T-cell (primary cell): Measurements from ENCODE around the gene PRRC2C. TPM values are rescaled to one million over a fixed set of nuclear protein-coding genes. Genes with fewer than 3 reads are reported as not detected.
"Not testable (repeated sequence)": the region's sequence is repeated elsewhere in the genome, so short reads cannot be mapped to it uniquely, and the experiment has no call there.

Experiments
- ATAC-seq, 4 experiments: fragments of 200-7000 bp in 3 of 4; fragments of 150-1000 bp in 1 of 4; cut with Tn5 transposase; replicated peaks in 1 of 4; 1 replicate in 3 of 4; 2 replicates in 1 of 4; pipeline ENCODE4 v1.10.0; 2021; ENCODE audit warnings: moderate library complexity in 3 of 4, mild to moderate bottlenecking in 2 of 4, moderate number of reproducible peaks in 1 of 4
- CTCF ChIA-PET, 2 donors: fragments of 300-600 bp; sonication (Branson Sonifier 250); formaldehyde crosslinking; loops; one replicate each; lab custom pipeline; 2022; ENCODE audit warnings: antibody characterized with exemption in 2 of 2; lab: Charles Lee
- POLR2A ChIA-PET, 2 donors: fragments of 300-600 bp; sonication (Branson Sonifier 250); formaldehyde crosslinking; loops; one replicate each; lab custom pipeline; 2022; ENCODE audit warnings: antibody characterized with exemption in 2 of 2; lab: Charles Lee
- DNase-seq, 35 experiments: peaks; one replicate each; pipeline versions ENCODE4 v3.0.0 to v3.0.0-alpha.2; 2013 to 2023
- H3K27ac ChIP-seq: one replicate; pipeline ENCODE4 v1.5.1; 2013; ENCODE audit warnings: low read length
- H3K27me3 ChIP-seq, 2 experiments: replicated peaks in 1 of 2; 1 replicate in 1 of 2; 2 replicates in 1 of 2; pipeline versions ENCODE4 v1.6.1 to v1.7.0; 2013; ENCODE audit warnings: low read length in 1 of 2, mixed read lengths in 1 of 2; ENCODE audit not compliant: control insufficient read depth in 2 of 2, insufficient read depth in 2 of 2; ENCODE audit errors: extremely low read depth in 1 of 2
- H3K36me3 ChIP-seq, 2 donors: 1 replicate in 1 of 2; 2 replicates in 1 of 2; pipeline versions ENCODE4 v1.6.1 to v1.7.0; 2013; ENCODE audit warnings: low read length in 1 of 2; ENCODE audit not compliant: control insufficient read depth in 2 of 2, insufficient read depth in 1 of 2; ENCODE audit errors: extremely low read depth in 1 of 2
- H3K4me1 ChIP-seq, 2 experiments: 1 replicate in 1 of 2; 2 replicates in 1 of 2; pipeline versions ENCODE4 v1.6.1 to v1.7.0; 2013; ENCODE audit warnings: low read length in 2 of 2, mixed read lengths in 1 of 2; ENCODE audit not compliant: insufficient read depth in 2 of 2, control insufficient read depth in 1 of 2; ENCODE audit errors: extremely low read depth in 1 of 2
- H3K4me3 ChIP-seq, 2 donors: 1 replicate in 1 of 2; 2 replicates in 1 of 2; pipeline versions ENCODE4 v1.5.1 to v1.7.0; 2013; ENCODE audit warnings: mild to moderate bottlenecking in 2 of 2, low read length in 1 of 2, moderate library complexity in 1 of 2; ENCODE audit not compliant: control insufficient read depth in 1 of 2; ENCODE audit errors: extremely low read depth in 1 of 2
- H3K9me3 ChIP-seq: 2 replicates; pipeline ENCODE4 v1.7.0; 2013
- H3K27ac Mint-ChIP-seq, 2 donors: one replicate each; pipeline ENCODE4 v1.8.0; 2020 to 2021; ENCODE audit warnings: mild to moderate bottlenecking in 2 of 2, mixed read lengths in 2 of 2
- H3K27me3 Mint-ChIP-seq, 2 donors: one replicate each; pipeline ENCODE4 v1.8.0; 2021 to 2022; ENCODE audit warnings: mixed read lengths in 2 of 2
- H3K36me3 Mint-ChIP-seq: one replicate; pipeline ENCODE4 v1.8.0; 2021; ENCODE audit warnings: mixed read lengths
- H3K4me1 Mint-ChIP-seq, 3 donors: one replicate each; pipeline ENCODE4 v1.8.0; 2020 to 2022; ENCODE audit warnings: mixed read lengths in 3 of 3, mild to moderate bottlenecking in 1 of 3
- H3K4me3 Mint-ChIP-seq, 3 donors: one replicate each; pipeline ENCODE4 v1.8.0; 2020 to 2022; ENCODE audit warnings: mild to moderate bottlenecking in 3 of 3, mixed read lengths in 3 of 3, moderate library complexity in 3 of 3
- H3K9me3 Mint-ChIP-seq, 3 donors: one replicate each; pipeline ENCODE4 v1.8.0; 2020 to 2022; ENCODE audit warnings: mixed read lengths in 3 of 3
- WGBS: methylation state at CpG from one replicate; pipeline ENCODE4 v1.1.5; 2013; ENCODE audit warnings: missing lambda C conversion rate; ENCODE audit not compliant: insufficient coverage; 5-methylcytosine and 5-hydroxymethylcytosine counted together
- total RNA-seq, 35 experiments: library from RNA in 6 of 35; stranded (reverse) in 6 of 35; fragments of 120-200 nt in 1 of 35; gene quantifications; one replicate each; pipeline versions ENCODE4 v1.2.1 to v1.2.4 and lab custom pipeline; 2013 to 2026

Gene PRRC2C
- total RNA-seq, 5 donors from 2014 or later (not counting 1 experiment from before 2014, with no cell fraction given) = 229 to 340 (median 259) TPM

GRCh38 chr1:171550050-171550449 lies 64.7 kb downstream of the PRRC2C start:
- POLR2A ChIA-PET = interaction anchor here in 1 of 2 donors (0.6 to 1.0 kb wide), 2 partner anchors 9 to 55 kb away, joined by 5 to 13 read pairs; no protein-coding TSS in a partner anchor
- no peak for DNase-seq
- Histone ChIP-seq H3K36me3 (peaks cover 8 to 51% of the 10 kb centered on the region in 2 donors), H3K4me1 (no peaks in the 10 kb centered on the region), H3K27ac (no peak overlapping the region), H3K4me3 (no peak overlapping the region), H3K27me3 (no peaks in the 10 kb centered on the region), H3K9me3 (no peaks in the 10 kb centered on the region)
- no peak overlapping the region for H3K4me3 Mint-ChIP-seq
- peaks cover 34 to 38% (median 37%) of the 10 kb centered on the region in 3 donors for H3K4me1 Mint-ChIP-seq
- H3K36me3 Mint-ChIP-seq = peaks cover 72% of the 10 kb centered on the region
- CTCF ChIA-PET = no interaction called here
- H3K27ac Mint-ChIP-seq = no peak overlapping the region
- no CpG with 5 or more reads among the region's 3 CpGs for WGBS
- no peaks in the 10 kb centered on the region for H3K27me3 Mint-ChIP-seq
- no peak for ATAC-seq
- peaks cover 0 to 4% (median 0%) of the 10 kb centered on the region in 3 donors for H3K9me3 Mint-ChIP-seq

GRCh38 chr1:171550598-171551100 lies 65.3 kb downstream of the PRRC2C start:
- H3K9me3 Mint-ChIP-seq, H3K4me1 ChIP-seq, H3K27me3 Mint-ChIP-seq, H3K27me3 ChIP-seq, H3K27ac Mint-ChIP-seq, CTCF ChIA-PET, DNase-seq, ATAC-seq, H3K4me3 Mint-ChIP-seq, H3K9me3 ChIP-seq, H3K4me3 ChIP-seq, H3K27ac ChIP-seq: not testable (repeated sequence)
- peaks cover 75% of the 10 kb centered on the region for H3K36me3 Mint-ChIP-seq
- POLR2A ChIA-PET = interaction anchor here in 1 of 2 donors (1.0 kb wide), 1 partner anchor 10 kb away, joined by 5 read pairs; no protein-coding TSS in a partner anchor
- no CpG with 5 or more reads among the region's 4 CpGs for WGBS
- peaks cover 34 to 41% (median 39%) of the 10 kb centered on the region in 3 donors for H3K4me1 Mint-ChIP-seq
- peaks cover 8 to 50% of the 10 kb centered on the region in 2 donors for H3K36me3 ChIP-seq

- H3K4me3 Mint-ChIP-seq, H3K27me3 ChIP-seq, H3K27me3 Mint-ChIP-seq, H3K4me1 ChIP-seq, H3K4me3 ChIP-seq, DNase-seq, POLR2A ChIA-PET, H3K27ac ChIP-seq, ATAC-seq, CTCF ChIA-PET, H3K9me3 Mint-ChIP-seq, H3K9me3 ChIP-seq: not testable (repeated sequence)
- WGBS = no CpG with 5 or more reads among the region's 1 CpG
- peak overlapping the region; percentile 3 to 64 for H3K27ac Mint-ChIP-seq
- peaks cover 87% of the 10 kb centered on the region for H3K36me3 Mint-ChIP-seq
- H3K36me3 ChIP-seq = peaks cover 8 to 60% of the 10 kb centered on the region in 2 donors
- peaks cover 31 to 46% (median 36%) of the 10 kb centered on the region in 3 donors for H3K4me1 Mint-ChIP-seq
Measured at GRCh38 chr1:171553960-171554359, 68.6 kb downstream of the PRRC2C start.

- no CpG with 5 or more reads among the region's 1 CpG for WGBS
- H3K27ac ChIP-seq = no peak overlapping the region
- H3K36me3 ChIP-seq = peaks cover 2 to 88% of the 10 kb centered on the region in 2 donors
- ChIA-PET POLR2A (no interaction called here), CTCF (no interaction called here)
- ATAC-seq = no peak
- DNase-seq = no peak
- Mint-ChIP-seq H3K9me3 (no peaks in the 10 kb centered on the region), H3K4me3 (no peak overlapping the region), H3K36me3 (peaks cover 48% of the 10 kb centered on the region), H3K27ac (no peak overlapping the region), H3K27me3 (no peaks in the 10 kb centered on the region), H3K4me1 (peaks cover 0 to 3% (median under 1%) of the 10 kb centered on the region in 3 donors)
- no peaks in the 10 kb centered on the region for H3K27me3 ChIP-seq
- no peaks in the 10 kb centered on the region for H3K4me1 ChIP-seq
- H3K4me3 ChIP-seq = no peak overlapping the region
- H3K9me3 ChIP-seq = no peaks in the 10 kb centered on the region
Measured at GRCh38 chr1:171563675-171564074, 78.3 kb downstream of the PRRC2C start.

- POLR2A ChIA-PET = no interaction called here
- Histone ChIP-seq H3K27ac (no peak overlapping the region), H3K9me3 (no peaks in the 10 kb centered on the region), H3K4me1 (no peaks in the 10 kb centered on the region), H3K36me3 (peaks cover 0 to 75% of the 10 kb centered on the region in 2 donors), H3K4me3 (no peak overlapping the region), H3K27me3 (no peaks in the 10 kb centered on the region)
- no peak overlapping the region for H3K4me3 Mint-ChIP-seq
- peaks cover 42% of the 10 kb centered on the region for H3K36me3 Mint-ChIP-seq
- H3K9me3 Mint-ChIP-seq = no peaks in the 10 kb centered on the region
- WGBS = 98% methylated on average over 3 of the region's 3 CpGs
- H3K27me3 Mint-ChIP-seq = no peaks in the 10 kb centered on the region
- DNase-seq (no peak), ATAC-seq (no peak)
- CTCF ChIA-PET = interaction anchor here in 1 of 2 donors (1.0 kb wide), 1 partner anchor 11 kb away, joined by 7 read pairs; no protein-coding TSS in a partner anchor
- peaks cover 0 to 3% (median 0%) of the 10 kb centered on the region in 3 donors for H3K4me1 Mint-ChIP-seq
- no peak overlapping the region for H3K27ac Mint-ChIP-seq
Measured at GRCh38 chr1:171566467-171566866, 81.1 kb downstream of the PRRC2C start.

- no CpG with 5 or more reads among the region's 2 CpGs for WGBS
- ATAC-seq (no peak), DNase-seq (no peak)
- H3K9me3 Mint-ChIP-seq = no peaks in the 10 kb centered on the region
- Histone ChIP-seq H3K4me1 (no peaks in the 10 kb centered on the region), H3K27ac (no peak overlapping the region), H3K27me3 (no peaks in the 10 kb centered on the region), H3K4me3 (no peak overlapping the region), H3K9me3 (no peaks in the 10 kb centered on the region), H3K36me3 (peaks cover 0 to 65% of the 10 kb centered on the region in 2 donors)
- peaks cover 0 to 3% (median 0%) of the 10 kb centered on the region in 3 donors for H3K4me1 Mint-ChIP-seq
- CTCF ChIA-PET = no interaction called here
- POLR2A ChIA-PET = no interaction called here
- no peaks in the 10 kb centered on the region for H3K27me3 Mint-ChIP-seq
- H3K4me3 Mint-ChIP-seq = no peak overlapping the region
- no peak overlapping the region for H3K27ac Mint-ChIP-seq
- peaks cover 54% of the 10 kb centered on the region for H3K36me3 Mint-ChIP-seq
Measured at GRCh38 chr1:171570295-171570694, 85.0 kb downstream of the PRRC2C start.
